CD4-positive, alpha-beta T cell treated with Interleukin-12 subunit alpha and Interleukin-12 subunit beta, for 1 hour (primary cell): ENCODE results near the gene EIF4A3.

ENCODE experiments used
- DNase-seq: peaks from one replicate; pipeline ENCODE4 v3.0.0-alpha.2; 2020

The EIF4A3 gene

DNA sequence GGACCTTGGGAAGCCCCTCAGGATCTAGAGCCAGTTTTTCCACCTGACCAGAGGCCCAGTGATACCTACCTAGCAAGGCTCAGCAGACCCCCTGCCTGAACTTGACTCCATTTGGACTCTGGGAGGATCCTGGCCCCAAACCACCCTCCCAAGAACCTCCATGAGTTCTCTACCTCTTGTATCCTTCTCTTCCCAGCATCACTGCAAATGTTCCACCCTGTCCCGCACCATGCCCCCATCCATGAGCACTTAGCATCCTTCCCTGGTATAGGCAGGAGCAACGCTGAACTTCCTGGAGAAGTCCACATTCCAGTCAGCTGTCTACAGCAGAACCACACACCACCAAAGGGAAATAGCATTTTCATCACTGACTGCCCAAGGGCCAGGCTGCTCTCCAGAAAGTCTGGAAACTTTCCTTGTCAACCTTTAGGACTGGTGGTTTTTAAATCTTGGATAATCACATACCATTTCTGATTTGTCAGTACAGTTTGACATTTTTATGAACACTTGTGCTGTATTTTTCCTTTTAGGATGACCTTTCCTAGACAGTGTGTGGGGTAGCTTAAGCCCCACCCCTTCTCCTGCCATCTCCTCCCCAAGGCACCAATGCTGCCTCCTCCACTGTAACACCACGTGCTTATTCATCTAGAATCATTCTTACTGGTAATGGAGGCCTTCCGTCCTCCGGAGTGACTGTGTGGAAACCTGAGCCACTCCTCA is 13.9 kb downstream of the EIF4A3 start:
- no peak for DNase-seq

- DNase-seq, result no peak
Measured at GRCh38 chr17:80130992-80131391, 15.9 kb downstream of the EIF4A3 start.

GRCh38 chr17:80129006-80129565 is 17.8 kb downstream of the EIF4A3 start:
- no peak for DNase-seq

GRCh38 chr17:80126449-80126715 is 20.5 kb downstream of the EIF4A3 start:
- DNase-seq, result no peak

- no peak for DNase-seq
Measured at GRCh38 chr17:80125656-80126448, 21.1 kb downstream of the EIF4A3 start.

GRCh38 chr17:80124351-80124981 is 22.5 kb downstream of the EIF4A3 start:
- DNase-seq, result no peak

GRCh38 chr17:80123791-80124190 is 23.1 kb downstream of the EIF4A3 start:
- DNase-seq, result no peak

GRCh38 chr17:80122926-80123505 is 23.9 kb downstream of the EIF4A3 start:
- DNase-seq, result no peak

DNA sequence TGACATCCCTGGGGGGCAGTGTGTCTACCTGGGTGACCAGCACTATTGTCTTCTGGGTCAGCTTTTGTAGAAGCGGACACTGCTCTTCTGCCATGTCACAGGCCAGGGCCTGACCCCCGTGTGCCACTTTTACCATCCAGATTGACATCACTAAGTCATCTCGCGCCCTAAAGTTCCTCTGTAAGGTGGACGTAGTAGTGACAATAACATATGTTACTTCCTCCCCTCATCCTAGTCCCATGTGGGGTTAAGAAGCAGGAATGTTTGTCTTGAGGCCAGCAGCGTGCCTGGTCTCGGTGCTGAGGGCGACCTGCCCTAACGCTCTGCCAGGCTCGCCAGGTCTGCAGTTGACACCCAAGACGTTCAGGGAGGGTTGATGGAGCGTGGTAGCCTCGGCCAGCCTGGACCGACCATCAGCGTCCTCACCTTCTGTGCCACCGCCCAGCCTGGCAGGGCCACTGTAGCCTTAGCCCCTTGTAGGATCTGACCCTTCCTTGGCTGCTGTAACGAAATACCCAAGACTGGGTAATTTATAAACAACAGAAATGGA is 24.8 kb downstream of the EIF4A3 start:
- DNase-seq, result no peak

GRCh38 chr17:80119839-80120238 is 27.1 kb downstream of the EIF4A3 start:
- DNase-seq, result no peak

DNA sequence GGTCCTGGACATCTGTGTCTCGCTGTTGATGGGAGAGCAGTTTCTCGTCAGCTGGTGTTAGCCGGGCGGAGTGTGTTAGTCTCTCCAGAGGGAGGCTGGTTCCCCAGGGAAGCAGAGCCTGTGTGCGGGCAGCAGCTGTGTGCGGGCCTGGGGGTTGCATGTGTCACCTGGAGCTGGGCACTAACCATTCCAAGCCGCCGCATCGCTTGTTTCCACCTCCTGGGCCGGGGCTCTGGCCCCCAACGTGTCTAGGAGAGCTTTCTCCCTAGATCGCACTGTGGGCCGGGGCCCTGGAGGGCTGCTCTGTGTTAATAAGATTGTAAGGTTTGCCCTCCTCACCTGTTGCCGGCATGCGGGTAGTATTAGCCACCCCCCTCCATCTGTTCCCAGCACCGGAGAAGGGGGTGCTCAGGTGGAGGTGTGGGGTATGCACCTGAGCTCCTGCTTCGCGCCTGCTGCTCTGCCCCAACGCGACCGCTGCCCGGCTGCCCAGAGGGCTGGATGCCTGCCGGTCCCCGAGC is 27.6 kb downstream of the EIF4A3 start:
- DNase-seq, result no peak

DNA sequence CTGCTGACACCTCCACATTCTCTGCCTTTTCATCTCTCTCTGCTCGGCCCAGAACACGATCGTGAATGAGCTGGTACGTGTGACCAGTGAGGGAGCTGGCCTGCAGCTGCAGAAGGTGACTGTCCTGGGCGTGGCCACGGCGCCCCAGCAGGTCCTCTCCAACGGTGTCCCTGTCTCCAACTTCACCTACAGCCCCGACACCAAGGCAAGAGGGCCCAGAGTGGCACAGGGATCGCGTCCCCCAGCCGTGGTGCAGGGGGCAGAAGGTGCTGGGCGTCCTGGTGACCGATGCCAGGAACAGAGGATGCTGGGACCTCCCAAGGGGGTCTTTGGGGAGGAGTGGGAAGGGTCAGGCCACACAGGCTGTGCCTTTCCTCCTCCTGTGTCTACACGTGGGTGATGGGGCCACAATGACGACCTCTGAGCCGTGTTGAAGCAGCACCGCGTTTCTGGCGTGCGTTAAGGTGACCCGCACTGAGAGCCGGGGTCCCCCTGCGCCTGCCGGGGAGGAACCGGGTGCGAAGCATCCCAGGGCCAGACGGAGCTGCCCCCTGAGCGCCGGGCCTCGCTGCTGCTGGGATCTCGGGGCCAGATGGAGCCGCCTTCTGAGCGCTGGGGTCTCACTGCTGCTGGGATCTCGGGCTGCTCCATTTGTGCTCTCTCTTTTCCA is 28.2 kb downstream of the EIF4A3 start:
- no peak for DNase-seq

DNA sequence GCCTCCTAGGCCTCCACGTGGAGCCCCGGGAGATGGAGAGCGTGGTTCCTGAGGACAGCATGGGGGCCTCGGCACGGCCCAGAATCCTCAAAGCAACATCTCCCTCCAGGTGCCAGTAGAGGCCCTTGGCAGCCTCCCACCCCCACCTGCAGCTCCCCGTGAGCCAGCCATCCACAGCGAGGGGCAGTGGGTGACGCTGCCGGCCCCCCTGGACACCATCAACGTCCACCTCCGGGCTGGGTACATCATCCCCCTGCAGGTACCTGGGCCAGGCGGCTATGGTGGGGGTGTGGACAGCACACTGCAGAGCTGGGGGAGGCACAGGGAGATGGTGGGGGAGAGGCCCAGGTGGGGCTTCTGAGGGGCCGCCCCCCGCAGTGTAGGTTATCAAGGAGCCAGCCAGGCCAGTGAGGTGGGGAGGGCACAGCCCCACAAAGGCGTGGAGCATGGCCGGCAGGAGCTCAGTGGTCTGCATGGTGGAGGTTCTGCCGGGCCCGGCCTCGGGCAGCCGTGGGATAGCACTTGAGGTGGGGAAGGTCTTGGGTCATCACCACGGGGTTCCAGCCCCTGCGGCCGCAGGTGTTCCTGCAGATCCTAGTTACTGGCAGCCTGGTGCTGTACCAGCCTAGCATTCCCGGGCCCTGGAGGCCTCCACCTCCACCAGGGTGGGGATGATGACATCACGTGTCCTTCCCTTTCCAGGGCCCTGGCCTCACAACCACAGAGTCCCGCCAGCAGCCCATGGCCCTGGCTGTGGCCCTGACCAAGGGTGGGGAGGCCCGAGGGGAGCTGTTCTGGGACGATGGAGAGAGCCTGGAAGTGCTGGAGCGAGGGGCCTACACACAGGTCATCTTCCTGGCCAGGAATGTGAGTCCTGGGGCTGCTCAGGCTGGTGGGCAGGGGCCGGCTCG is 29.2 kb downstream of the EIF4A3 start:
- DNase-seq, result no peak

GRCh38 chr17:80116921-80117380 is 30.0 kb downstream of the EIF4A3 start:
- DNase-seq, result no peak

DNA sequence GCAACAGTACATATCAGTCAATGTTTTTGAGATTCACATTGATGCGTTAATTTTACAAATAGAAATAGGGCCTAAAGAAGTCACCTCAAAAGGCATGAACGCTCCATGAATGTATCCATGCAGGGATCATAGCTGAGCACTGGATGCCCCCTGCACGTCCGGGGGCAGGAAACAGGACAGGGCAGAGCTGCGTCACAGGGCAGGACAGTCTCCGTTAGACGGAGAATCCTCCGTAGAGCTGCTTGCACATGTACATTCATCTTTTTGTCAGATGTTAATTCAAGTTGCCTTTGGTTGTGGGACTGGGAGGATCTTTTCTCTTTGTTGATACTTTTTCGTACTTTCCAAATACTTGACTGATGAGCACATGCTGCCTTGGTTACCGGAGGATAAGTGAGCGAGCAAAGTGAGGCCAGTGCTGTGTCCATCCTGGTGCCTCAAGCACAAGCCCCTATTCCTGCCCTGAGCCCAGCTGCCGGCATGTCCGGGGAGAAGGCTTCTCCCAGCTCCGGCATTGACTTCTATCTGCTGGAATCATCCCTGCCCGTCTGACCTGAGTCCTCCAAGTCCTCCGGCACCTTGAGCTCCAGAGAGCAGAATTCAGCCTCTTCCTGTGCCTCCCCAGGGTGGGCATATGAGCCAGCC is 30.5 kb downstream of the EIF4A3 start:
- DNase-seq, result no peak

- no peak for DNase-seq
Measured at GRCh38 chr17:80115159-80115558, 31.8 kb downstream of the EIF4A3 start.

DNA sequence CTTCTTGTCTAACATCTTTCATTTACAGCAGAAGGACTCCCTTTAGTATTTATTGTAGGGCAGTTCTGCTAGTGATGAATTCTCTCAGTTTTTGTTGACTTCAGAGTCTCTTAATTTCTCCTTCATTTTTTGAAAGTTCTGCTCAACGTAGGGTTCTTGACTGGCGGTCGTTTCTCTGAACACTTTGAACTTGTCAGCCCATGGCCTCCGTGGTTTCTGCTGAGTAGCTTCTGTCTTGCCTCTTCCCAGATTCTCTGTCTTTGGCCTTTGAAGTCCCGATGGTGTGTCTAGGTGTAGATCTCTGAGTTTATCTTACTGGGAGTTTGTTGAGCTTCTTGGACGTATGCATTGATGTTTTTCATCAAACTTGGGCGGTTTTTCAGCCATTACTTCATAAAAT is 32.2 kb downstream of the EIF4A3 start:
- no peak for DNase-seq

- DNase-seq, result no peak
Measured at GRCh38 chr17:80113033-80113484, 33.9 kb downstream of the EIF4A3 start.

DNA sequence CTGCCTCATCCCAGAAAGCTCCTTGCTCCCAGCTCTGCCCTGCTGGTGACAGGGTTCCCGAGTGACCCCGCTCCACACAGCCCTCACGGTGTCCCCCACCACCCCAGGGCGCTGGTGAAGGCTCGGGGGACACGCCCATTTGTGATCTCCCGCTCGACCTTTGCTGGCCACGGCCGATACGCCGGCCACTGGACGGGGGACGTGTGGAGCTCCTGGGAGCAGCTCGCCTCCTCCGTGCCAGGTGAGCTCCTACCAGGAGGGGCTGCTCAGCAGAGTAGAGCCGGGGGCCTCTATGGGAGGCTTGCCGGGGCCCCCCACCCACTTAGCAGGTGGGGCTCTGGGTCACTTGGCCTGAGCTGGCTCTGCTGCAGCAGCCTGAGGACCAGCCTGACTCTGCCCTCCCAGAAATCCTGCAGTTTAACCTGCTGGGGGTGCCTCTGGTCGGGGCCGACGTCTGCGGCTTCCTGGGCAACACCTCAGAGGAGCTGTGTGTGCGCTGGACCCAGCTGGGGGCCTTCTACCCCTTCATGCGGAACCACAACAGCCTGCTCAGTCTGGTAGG is 34.4 kb downstream of the EIF4A3 start:
- DNase-seq, result no peak
